GM19043 (cell line): ENCODE measurements around the gene TBC1D16.

ENCODE experiments used
- ATAC-seq: cut with Tn5 transposase; IDR thresholded peaks from one replicate; pipeline ENCODE4 v1.9.1; 2021; ENCODE audit warnings: low read depth; ENCODE audit not compliant: unreplicated experiment

TBC1D16 gene

DNA sequence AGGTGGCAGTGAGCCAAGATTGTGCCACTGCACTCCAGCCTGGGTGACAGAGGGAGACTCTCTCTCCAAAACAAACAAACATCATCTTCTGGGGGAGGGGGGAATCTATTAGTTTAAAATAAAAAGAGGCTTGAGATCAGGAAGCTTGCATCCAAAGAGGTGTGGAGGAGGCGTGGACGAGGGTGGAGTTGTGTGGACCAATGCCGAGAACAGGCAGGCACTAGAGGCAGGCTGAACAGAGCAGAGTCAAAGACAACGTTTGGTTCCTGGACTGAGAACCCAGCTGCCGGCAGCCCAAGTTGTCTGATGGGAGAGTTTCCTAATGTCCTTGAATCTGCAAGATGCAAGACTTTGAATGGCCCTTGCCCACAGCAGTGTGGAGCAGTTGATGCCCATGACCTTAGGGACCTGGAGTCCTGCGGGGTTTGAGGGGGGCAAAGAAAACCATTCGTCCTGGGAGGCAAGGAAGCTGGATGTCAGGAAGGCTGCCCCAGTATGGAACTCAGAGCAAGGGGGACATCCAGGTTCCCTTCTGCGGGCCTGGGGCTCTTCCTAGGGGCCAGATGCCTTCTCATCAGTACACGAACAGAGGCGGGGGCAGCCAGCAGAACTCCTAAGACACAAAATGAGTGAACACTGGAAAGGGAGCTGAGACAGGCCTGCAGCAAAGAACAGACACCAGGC lies 9.2 kb downstream of the TBC1D16 start:
- ATAC-seq = no peak

DNA sequence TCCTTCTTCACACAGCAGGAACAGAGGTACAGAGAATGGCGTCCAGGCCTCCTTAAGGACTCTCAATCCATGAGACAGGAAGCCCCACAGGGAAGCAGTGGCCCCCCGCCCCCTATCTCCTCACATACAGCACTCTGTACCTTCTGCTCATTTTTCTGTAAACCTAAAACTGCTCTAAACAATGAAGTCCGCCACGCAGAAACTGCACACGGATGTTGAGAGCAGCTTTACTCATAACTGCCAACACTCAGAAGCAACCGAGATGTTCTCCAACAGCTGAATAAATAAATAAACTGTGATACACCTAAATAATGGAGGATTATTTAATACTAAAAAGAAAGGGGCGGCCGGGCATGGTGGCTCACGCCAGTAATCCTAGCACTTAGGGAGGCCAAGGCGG lies 9.9 kb downstream of the TBC1D16 start:
- no peak for ATAC-seq

DNA sequence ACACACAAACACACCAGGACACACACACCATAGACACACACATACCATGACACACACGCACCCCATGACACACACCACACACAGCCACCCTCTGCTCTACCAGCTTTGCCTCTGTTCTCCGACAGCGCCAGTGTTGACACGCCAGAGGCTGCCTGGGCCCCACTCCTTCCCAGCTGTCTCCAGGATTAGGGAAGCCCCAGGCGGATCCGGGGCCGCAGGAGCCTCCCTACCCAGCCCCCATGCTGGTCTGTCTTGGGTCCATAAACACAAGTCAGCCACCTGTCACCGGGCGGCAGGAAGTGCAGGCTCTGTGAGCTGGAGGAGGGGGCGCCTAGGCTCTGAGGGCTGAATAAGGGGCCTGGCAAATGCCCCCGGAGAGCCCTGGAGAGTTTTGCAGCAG lies 10.5 kb downstream of the TBC1D16 start:
- ATAC-seq = no peak

DNA sequence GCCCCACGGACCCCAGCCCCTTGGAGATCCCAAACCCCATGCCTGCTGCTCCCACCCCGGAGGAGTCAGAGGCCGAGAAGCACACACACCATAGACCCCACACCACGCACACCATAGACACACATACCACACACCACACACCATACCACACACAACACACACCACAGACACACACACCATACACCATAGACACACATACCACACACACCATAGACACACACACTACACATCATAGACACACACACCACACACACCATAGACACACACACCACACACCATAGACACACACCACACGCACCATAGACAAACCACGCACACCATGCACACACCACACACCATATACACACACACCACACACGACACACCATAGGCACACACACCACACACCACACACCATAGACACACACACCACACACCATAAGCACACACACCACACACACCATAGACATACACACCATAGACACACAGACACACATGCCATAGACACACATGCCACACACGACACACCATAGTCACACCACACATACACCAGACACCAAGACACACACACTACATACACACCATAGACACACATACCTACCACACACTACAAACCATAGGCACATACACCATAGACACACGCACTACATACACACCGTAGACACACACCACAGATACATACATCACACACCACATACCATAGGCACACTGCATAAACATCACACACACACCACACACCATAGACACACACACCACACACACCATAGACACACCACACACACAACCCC lies 11.3 kb downstream of the TBC1D16 start:
- no peak for ATAC-seq

DNA sequence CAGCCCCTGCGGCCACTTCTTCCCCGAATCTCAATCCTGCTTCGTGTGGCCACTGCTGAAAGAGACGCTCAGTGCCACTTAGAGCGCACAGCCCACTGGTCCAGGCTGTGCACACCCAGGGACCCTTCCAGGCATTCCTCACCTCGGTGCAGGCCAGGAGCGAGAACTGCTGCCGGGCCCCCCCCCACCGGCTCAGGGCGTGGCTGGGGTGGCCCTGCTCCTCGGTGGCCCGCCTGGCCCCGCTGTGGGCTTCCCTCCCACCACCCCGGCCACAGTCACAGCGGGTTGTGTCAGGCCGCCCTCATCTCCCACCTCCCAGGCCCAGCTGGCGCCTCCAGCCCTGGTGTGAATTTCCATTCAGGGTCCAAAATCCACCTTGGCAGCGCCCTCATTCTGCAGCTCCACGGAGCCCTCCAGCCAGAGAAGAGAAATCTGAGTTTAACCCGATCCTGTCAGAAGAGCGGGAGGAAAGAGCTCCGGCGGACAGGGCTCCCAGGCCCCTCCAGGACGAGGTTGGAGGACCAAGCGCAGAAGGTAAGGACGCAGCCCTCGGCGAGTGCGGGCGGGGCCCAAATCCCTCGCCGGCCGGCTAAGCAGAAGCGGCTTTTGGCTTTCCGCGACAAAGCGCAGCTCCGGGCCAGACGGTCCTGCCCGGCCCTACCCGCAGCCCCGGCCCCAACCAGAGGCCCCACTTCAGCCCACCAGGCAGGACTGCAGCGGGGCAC lies 12.0 kb downstream of the TBC1D16 start:
- no peak for ATAC-seq

DNA sequence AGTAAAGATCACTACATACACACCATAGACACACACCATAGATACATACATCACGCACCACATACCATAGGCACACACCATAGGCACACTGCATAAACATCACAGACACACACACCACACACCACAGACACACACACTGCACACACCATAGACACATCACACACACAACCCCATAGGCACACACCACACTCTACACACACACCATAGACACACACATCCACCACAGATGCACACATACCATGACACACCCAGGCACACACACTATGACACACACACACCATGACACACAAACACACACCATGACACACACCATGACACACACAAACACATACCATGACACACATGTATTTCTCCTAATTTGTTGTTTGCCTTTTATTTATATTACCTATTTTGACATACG lies 14.1 kb downstream of the TBC1D16 start:
- no peak for ATAC-seq

DNA sequence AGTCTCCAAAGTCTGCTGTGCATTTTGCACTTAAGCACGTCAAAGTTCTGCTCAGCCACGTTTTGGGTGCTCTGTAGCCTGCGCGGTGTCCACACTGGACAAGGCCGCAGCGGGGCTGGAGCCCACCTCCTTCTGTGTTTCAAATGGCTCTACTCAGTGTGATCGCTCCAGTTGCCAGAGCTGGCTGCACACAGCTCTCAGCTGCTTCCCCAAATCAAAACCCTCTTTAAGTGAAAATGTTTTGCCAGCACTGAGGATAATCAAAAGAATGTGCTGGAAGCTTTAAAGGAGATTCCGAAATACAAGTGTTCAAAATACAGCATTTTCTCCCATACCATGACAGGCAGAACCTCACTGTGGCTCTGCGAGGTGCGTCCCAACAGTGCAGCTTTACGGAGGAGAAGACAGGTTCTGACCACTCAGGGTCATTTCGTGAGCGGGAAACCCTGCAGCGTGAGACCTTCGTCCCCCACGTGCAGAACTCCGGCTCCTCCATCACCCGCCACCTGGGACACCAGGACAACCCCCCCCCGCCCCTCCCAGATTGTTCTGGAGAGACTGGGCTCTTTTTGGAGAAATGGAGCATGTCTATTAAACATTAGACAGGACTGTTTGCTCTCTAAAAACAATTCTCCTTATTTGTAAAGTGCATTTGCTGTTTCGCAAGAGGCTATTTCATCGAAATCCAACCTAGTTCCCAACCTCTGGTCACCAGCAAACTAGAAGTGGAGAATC lies 16.6 kb downstream of the TBC1D16 start:
- no peak for ATAC-seq

DNA sequence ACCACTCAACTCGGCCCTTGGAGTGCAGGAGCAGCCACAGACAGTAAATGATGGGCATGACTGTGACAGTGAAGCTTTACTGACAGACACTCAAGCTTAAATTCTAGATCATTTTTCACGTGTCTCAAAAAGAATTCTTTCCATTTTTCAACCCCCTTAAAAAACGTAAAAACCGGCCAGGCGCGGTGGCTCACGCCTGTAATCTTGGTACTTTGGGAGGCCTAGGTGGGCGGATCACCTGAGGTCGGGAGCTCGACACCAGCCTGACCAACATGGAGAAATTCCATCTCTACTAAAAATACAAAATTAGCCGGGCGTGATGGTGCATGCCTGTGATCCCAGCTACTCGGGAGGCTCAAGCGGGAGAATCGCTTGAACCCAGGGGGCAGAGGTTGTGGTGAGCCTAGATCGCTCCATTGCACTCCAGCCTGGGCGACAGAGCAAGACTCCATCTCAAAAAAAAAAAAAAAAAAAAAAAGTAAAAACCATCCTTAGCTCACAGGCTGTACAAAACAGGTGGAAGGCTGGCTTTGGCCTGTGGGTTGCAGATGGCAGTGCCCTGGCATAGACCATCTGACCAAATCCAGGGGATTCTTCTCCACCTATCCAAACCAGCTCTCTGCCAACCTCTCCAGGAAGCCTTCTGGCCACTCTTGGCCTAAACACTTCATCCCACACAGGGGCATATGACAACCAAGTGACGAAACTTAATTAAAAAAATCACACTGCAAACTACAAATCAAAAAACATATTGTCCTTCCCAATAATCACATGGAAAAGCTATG lies 18.3 kb downstream of the TBC1D16 start:
- ATAC-seq = no peak

DNA sequence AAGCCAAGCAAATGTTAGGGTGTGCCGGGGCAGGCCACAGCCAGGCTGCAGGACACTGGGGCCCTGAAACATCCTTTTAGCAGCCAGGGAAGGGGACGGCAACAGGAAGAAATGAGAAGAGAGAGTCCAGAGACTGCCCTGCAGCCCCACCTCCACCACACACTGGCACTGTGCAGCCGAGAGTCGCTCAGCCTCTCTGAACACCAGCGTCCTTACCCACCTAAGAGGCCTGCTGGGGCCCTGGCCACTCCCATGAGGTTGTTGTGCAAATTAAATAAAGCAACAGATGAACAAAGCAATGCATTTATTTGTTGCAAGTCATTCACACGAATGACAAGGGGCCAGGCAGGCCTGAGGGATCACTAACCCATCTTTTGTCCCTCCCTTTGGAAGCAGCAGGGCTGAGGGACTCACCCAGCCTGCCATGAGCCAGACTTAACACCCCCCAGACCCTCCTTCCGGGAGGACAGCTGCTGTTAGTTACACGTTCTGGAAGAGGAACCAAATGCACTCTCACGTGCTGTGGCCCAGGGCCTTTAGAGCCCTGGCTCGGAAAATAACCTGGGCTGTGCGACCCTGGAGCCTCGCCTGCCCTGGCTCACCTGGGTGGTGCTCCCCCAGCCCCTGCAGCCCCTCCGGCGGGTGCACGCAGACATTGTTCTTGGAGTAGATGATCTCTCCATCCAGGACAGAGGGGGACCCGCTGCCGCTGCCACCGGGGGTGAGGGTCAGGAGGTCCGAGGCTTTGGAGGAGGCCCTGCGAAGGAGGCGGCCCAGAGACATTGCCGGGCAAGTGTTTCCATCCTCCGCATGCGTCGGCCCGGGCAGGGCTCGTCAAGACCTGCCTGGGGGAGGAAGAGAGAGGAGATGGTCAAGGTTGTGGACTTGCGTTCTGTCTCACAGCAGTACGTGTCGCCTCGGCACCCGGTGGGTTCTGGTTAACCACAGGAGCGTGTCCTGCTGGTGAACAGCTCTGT lies 22.6 kb downstream of the TBC1D16 start:
- no peak for ATAC-seq

DNA sequence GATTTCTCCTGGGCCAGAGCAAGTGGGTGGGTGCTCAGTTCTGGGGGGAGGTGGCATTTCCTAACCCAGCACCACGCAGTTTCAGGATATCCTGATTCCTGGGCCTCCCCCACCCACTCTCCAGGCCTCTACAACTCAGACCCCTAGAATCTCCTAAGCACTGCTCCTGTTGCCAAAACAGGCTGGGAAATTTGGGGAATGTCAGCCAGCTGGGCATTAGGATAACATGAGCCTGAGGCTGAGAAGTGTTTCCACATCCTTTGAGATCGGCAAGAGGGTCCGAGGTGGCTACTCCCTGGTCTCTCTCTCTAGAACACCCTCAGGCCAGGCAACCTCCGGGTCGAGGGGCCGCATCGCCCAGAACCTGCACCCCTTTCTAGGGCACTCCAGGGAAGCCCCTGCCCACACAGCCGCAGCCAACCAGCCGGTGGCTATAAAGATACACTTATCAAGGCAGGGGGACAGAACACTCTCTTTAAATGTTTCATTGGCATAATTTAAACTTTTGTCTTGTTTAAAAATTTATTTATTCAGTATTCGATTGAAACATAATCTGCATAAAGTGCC lies 23.6 kb downstream of the TBC1D16 start:
- ATAC-seq = no peak

DNA sequence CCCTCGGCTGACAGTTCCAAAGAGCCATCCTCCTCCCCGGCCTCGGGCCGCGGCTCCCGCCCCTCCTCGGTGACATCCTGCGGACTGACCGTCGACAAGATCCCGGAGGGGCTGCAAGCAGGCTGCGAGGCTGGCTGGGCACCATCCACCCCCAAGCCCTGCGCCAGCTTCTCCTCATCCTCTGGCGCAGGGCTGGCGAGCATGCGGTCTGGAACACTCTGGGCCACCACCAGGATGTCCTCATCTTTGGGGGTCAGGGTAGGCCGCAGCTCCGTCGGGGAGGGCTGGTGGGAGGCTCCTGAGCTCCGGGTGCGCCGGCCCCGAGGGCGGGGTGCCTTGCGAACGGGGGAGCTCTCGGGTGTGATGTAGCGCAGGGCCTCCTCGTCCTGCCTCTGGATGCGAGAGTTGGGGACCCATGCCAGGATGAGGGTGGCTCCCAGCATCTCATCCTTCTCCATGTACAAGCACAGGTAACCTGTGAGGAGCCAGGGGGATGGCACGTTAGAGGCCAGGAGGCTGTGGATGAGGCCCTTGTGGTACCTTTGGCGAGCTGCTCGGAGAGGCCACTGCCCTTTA lies 25.3 kb downstream of the TBC1D16 start:
- no peak for ATAC-seq

DNA sequence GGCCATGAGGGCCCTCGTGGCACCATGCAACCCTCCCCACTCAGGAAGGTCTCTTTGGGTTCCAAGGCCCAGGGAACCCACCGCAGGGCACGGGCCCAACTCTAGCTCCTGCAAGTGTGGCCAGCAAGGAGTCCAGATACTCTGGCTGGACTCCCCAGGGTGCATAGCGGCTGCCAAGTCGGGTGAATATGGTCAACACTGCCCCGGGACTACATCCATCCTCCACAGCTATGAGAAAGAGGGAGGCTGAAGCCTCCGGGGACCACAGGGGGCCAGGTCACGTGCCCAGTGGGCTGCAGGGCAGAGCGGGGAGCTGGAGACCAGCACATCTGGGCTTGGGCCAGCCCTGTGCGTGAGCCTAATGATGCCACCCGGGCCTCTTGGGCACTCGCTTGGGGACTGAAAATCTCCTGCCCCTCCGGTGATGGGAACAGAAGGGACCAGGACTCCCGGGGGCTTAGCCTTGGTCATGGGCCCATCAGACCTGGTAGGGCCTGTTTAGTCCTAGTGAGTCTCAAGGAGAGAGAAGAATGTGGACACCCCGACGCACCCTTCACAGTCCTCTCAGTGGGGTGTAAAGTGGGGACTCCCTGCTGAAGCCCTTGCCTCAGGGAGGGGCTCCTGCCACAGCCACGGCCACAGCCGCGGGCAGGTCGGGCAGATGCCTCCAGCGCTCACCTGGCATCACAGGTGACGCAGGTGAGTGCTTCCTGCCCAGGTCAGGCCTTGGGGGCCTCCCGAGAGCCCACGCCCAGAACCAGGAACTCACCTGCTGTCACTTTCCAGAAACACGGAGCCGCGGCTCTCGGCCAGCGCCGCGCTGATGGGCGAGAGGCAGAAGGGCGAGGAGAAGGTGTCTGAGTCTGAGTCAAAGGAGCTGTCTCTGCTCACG lies 26.0 kb downstream of the TBC1D16 start:
- ATAC-seq = no peak

DNA sequence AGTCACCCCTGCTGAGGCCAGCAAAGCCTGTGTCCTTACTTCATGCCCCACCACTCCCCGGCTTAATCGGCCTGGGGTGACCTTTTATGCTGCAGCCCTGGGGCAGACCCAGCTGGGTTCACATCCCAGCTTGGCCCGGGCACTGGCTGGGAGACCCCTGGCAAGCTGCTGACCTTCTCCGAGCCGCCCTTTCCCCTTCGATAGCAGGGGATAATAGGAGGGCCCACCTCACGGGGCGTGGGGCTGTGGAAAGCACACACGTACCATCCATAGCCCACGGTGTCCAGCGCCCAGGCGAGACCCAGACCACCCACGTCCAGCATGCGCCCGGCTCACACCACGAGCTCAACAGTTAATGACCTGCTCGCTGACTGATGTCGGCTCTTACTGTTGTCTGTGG lies 26.8 kb downstream of the TBC1D16 start:
- ATAC-seq = no peak

DNA sequence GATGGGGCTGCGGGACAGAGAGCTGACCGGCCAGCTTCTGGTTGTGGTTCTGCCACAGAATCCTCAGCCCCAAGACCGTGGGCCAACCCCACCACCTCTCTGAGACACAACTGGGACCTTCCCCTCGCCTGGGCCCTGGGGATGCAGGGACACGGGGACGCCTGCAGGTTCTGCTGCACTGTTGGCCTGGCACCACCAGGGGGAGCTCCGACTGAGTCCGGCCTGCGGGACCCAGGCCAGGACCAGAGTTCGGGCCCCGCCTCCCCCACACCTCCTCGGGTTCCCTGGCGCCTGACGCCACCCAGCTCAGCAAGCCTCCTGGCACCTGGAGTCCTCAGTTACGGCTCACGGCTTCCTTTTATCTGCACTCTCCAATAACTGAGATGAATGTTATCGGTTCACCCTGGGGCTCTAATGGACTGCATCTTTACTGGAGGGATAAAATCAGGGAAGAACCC lies 27.3 kb downstream of the TBC1D16 start:
- ATAC-seq = no peak

DNA sequence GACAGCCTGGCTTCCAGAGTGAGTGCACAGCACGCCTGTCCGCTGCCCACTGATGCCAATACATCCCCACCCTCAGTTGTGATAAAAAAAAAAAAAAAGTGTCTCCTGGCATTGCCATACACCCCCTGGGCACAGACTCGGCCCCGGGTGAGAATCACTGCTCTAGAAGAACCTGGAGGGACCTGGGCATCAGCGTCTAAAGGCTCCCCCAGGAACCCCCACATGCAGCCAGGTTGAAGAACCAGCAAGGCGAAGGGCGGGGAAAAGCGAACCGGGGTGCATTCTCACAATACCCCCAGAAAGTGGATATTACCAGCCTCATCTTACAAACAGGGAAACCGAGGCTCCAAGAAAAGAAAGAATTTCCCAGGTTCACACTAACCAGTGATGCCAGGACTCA lies 27.7 kb downstream of the TBC1D16 start:
- no peak for ATAC-seq

DNA sequence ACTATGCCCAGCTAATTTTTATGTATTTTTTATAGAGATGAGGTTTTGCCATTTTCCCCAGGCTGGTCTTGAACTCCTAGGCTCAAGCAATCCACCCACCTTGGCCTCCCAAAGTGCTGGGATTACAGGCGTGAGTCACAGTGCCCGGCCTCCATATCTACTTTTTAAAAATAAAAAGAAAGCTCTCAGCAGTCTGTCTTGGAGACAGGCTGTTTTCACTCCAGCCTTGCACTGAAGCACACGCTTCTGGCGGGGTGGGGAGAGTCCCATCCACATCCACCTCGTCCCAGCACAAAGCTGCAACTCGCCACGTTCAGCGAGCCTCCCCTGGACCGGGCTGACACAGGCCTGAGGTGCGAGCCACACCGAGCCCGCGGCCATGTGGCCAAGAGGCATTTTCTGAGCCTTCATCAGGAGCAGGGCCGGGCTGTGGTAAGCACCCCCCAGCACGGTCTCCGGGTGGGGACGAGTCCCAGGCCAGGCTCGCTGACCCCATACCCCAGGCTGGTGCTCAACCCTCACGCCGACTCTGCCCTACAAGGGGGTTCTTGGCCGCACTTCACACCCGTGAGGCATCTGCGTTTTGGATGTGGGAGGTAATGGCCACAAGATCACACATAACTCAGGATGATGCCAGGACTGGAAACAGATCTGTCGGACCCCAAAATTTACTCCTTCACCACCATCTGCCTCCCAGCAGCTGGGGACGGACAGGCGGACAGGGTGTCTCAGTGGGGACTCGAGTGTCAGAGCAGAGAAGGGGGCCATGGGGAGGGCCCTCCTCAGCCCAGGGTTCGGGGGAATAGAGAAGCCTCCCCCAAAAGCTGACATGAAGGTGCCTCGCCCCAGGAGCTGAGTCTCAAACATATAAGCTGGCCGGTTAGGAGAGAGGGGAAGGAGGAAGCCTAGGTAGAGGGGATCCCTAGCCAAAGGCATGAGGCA lies 28.6 kb downstream of the TBC1D16 start:
- no peak for ATAC-seq
